Activated naive CD4-positive, alpha-beta T cell treated with anti-CD3 and anti-CD28 coated beads, Interleukin-2, amount 50 U/mL, for 24 hours (primary cell): ENCODE results near the gene SGCA.
A peak's percentile ranks its signal among the peaks of the same experiment; 100 is the strongest.

Experiments
- H3K27ac Mint-ChIP-seq: one replicate; pipeline ENCODE4 v1.8.0; 2021; ENCODE audit warnings: mild to moderate bottlenecking, mixed read lengths
- H3K27me3 Mint-ChIP-seq: one replicate; pipeline ENCODE4 v1.8.0; 2021; ENCODE audit warnings: mixed read lengths
- H3K36me3 Mint-ChIP-seq: one replicate; pipeline ENCODE4 v1.8.0; 2021; ENCODE audit warnings: mixed read lengths
- H3K4me1 Mint-ChIP-seq: one replicate; pipeline ENCODE4 v1.8.0; 2021; ENCODE audit warnings: mixed read lengths
- H3K4me3 Mint-ChIP-seq: one replicate; pipeline ENCODE4 v1.8.0; 2021; ENCODE audit warnings: mild to moderate bottlenecking, mixed read lengths
- H3K9me3 Mint-ChIP-seq: one replicate; pipeline ENCODE4 v1.8.0; 2021; ENCODE audit warnings: mixed read lengths

SGCA gene

DNA sequence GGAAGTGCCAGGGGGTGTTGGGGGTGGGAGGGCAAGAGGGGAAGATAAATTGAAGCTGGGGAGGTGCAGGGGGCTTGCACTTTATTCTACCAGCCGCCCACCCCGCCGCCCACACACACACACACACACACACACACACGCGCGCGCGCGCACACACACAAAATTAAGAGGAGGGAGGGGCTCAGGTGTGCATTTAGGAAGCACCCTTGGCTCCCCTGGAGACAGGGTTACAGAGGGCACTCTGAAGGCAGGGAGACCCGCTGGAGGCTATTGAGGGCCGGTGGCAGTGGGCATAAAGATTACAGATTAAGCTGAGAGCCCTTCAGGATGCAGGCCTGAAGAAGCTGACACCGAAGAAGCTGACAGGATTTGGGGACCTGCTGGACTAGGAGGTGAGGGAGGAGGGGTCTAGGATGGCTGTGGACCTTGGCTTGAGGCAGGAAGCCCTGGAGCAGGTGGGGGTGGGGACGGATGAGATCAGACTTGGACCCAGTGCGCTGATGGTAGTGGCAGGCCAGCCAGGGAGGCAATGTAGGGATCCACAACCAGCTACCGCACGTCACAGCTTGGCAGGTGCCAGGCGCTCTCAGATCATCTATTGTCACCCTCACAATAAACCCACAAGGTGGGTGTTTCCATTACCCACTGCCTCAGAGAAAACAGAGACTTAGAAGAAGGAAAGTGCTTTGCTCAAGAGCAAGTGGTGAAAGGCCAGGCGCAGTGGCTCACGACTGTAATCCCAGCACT is 35.1 kb upstream of the SGCA start:
- Mint-ChIP-seq H3K4me1 (peaks cover 27% of the 10 kb centered on the region), H3K4me3 (peak overlapping the region; percentile 82), H3K27ac (no peak overlapping the region), H3K9me3 (no peaks in the 10 kb centered on the region), H3K36me3 (peaks cover 2% of the 10 kb centered on the region), H3K27me3 (peaks cover 9% of the 10 kb centered on the region)

DNA sequence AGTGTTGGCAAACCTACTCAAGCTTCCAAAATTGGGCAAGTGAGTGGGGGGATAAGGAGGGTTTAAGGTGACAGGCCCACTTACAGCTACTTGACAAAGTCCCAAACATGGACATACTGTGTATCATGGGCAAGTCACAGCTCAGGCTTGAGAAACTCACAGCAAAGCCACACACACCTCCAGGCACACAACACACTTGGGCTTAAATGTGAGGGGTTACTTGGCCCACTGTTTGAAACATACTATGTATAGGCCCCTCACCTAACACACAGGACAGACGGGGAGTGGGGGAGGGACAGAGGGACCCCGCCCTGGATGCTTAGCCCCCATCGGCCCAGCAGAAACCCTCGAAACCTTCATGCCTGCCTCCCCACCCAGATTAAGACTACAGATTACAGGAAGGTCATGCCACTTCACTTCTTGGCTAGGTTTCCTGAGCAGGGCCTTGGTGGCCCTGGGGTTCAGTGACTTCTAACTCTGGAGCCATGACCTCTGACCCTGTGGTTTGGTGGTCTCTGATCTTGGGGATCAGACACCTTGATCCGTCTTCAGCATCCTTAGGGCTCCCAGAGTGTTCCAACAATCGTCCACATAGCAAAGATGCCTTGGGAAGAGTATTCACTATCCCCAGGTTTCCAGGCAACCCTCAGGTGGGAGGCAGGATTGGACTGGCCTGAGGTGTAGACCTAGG is 33.6 kb upstream of the SGCA start:
- Mint-ChIP-seq H3K27ac (no peak overlapping the region), H3K4me3 (no peak overlapping the region), H3K36me3 (peaks cover 5% of the 10 kb centered on the region)

DNA sequence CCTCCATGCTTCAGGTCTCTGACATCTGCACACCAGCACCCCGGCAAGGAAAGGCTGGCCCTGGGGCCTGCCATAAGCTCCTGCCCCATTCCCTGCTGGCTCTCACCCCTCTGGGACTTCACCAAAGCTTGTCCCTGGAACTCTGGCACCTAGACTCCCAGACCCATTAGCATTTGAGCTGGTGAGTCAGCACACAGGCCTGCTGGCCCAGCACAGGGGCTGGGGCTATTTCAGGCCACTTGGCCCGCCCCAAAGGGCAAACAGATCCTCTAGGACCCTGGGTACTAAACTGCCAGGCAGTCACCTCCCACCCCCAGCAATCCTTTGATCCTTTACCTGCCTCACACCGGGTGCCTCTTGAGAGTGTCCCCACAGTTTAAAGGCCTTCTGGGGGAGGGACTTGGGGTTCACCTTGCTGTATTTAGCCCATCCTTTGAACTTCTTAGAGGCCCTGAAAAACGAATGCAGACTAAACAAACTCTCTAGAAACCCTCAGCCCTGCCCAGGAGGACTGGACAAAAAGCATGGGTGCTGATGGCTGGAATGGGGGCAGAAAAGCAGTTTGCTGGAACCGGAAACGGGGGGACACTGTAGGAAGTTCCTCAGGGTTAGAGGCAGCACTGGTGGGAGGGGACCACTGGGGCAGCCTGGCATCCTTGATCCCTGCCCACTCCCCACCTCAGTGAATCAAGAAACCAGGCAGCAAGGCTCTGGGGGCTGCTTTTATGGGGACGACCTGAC is 32.6 kb upstream of the SGCA start:
- no peak overlapping the region for H3K4me3 Mint-ChIP-seq
- H3K9me3 Mint-ChIP-seq, result no peaks in the 10 kb centered on the region
- H3K4me1 Mint-ChIP-seq, result peaks cover 29% of the 10 kb centered on the region
- peaks cover 9% of the 10 kb centered on the region for H3K36me3 Mint-ChIP-seq
- H3K27me3 Mint-ChIP-seq, result peaks cover 9% of the 10 kb centered on the region
- no peak overlapping the region for H3K27ac Mint-ChIP-seq

More for the DNA sequence above, 33.6 kb upstream of the SGCA start:
- Mint-ChIP-seq H3K9me3 (no peaks in the 10 kb centered on the region), H3K4me1 (peaks cover 27% of the 10 kb centered on the region), H3K27me3 (peaks cover 9% of the 10 kb centered on the region)

DNA sequence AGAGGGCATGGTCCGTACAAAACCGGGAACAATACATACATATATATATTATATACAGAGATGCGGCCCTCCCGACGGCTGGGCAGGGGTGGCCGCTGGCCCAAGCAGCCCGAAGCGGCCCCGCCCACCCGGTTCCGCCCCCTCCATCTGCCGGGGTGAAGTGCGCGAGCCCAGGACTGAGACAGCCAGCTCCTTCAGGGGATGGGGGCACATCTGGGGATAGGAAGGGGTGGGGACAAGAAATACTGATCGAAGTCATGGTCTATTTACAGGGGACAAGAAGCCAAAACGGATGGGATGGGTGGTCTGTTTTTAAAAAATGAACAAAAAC is 32.1 kb upstream of the SGCA start:
- H3K36me3 Mint-ChIP-seq, result peaks cover 12% of the 10 kb centered on the region

DNA sequence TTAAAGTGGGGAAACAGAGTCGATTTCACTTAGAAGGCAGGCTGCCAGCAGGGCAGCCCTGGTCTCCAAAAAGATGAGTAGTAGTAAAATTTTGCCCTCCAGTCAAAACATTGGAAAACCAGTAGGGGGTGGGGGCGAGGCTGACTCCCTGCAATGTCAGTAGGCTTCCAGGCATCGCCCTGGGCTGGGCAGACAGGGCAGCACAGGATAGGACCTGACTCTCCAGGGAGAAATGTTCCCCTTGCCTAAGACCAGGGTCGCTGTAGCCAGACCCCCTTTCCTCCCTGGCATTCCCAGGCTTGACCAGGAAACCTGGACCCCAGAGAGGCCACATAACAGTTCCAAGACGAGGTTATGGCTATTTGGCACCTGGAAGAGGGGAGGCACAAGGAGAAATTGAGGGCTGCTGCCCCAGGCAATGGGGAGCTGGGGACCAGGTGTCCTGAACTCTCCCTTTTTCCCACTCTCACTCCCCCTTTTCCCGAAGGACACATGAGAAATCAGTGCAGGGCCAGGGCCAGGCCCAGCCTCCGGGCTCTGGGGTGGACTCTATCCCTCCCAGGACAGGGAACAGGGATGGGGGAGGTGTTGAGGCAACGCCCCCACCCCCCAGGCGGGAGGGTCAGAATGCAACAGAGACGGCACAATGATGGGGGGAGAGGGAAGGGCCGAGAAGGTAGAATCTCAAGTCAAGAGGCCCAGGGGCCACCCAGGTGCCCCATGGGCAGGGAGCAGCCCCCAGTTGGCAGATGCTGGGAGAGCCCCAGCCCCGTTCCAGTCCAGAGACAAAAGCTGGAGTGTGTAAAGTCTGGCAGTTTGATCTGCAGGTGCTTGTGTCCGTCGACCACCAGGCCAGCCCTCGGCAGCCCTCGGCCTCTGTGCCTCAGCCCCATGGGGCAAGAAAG is 31.3 kb upstream of the SGCA start:
- H3K36me3 Mint-ChIP-seq, result peaks cover 12% of the 10 kb centered on the region
- H3K9me3 Mint-ChIP-seq, result no peaks in the 10 kb centered on the region
- H3K4me3 Mint-ChIP-seq, result no peak overlapping the region
- peaks cover 25% of the 10 kb centered on the region for H3K4me1 Mint-ChIP-seq
- no peak overlapping the region for H3K27ac Mint-ChIP-seq
- H3K27me3 Mint-ChIP-seq, result peaks cover 5% of the 10 kb centered on the region

More for the DNA sequence above, 32.1 kb upstream of the SGCA start:
- H3K9me3 Mint-ChIP-seq, result no peaks in the 10 kb centered on the region
- peaks cover 6% of the 10 kb centered on the region for H3K27me3 Mint-ChIP-seq
- peaks cover 27% of the 10 kb centered on the region for H3K4me1 Mint-ChIP-seq
- no peak overlapping the region for H3K27ac Mint-ChIP-seq
- no peak overlapping the region for H3K4me3 Mint-ChIP-seq

DNA sequence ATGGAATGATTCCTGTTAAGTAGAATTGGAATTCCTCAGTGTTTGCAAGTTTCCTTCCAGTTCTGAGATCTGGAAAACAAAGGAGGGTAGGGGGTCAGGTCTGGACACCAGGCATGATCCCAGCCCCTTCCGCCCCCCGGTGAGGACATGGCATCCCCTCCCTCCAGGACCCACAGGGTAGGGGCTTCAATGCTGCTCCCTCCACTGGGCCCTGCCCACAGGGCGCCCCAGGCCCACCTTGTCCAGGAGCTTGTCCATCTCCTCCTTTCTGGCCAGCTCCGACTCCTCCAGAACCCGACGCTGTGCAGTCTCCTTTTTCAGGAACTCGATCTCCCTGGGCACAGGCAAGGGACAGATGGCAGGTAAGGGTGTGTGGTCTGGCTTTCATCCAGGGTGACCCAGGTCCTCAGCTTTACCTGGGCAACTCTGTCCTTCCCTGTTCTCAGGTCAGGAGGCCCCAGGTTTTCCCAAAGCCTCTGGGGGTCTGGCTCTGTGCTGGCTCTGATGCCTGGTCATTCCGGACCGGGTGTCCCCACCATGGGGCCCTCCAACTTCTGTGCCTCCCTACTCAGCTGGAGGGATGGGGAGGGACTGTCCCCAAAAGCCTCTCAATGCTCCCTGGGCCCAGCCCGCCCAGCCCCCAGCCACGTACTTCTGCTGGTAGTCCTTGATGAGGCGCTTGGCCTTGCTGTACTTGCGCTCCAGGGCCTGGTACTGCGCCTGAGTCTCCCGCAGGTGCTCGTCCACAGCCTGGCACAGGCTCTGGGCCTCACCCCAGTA is 30.3 kb upstream of the SGCA start:
- H3K9me3 Mint-ChIP-seq, result no peaks in the 10 kb centered on the region
- no peak overlapping the region for H3K4me3 Mint-ChIP-seq
- H3K27ac Mint-ChIP-seq, result no peak overlapping the region
- H3K4me1 Mint-ChIP-seq, result peaks cover 34% of the 10 kb centered on the region
- H3K36me3 Mint-ChIP-seq, result peaks cover 16% of the 10 kb centered on the region
- peaks cover 5% of the 10 kb centered on the region for H3K27me3 Mint-ChIP-seq

DNA sequence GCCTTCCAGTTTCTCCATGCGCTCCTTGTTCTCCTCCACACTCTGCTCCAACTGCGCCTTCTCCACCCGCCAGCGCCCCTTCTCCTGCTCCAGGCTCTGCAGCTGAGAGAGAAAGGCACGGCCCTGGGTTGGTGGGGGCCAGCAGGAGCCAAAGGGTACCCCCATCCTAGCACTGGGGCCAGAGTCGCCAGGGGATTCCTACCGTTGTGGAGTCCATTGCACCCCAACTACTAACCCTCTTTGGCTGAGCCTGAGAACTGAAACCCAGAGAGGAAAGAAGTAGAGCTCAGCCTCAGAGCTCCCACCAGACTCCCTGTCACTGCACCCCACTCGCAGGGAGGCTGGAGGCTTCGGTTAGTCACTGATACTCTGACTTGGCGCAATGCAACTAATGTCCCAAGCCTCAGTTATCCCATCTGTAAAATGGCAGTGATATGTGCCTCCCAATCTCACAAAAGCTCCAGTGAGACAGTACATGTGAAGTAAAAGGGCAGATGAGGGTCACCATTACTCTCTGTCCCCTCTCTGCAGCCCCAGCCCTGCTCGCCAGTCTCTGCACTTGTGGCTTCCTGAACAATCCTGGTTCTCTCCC is 29.6 kb upstream of the SGCA start:
- H3K27ac Mint-ChIP-seq, result no peak overlapping the region
- no peak overlapping the region for H3K4me3 Mint-ChIP-seq
- peaks cover 1% of the 10 kb centered on the region for H3K27me3 Mint-ChIP-seq
- peaks cover 16% of the 10 kb centered on the region for H3K36me3 Mint-ChIP-seq
- peaks cover 34% of the 10 kb centered on the region for H3K4me1 Mint-ChIP-seq
- no peaks in the 10 kb centered on the region for H3K9me3 Mint-ChIP-seq

DNA sequence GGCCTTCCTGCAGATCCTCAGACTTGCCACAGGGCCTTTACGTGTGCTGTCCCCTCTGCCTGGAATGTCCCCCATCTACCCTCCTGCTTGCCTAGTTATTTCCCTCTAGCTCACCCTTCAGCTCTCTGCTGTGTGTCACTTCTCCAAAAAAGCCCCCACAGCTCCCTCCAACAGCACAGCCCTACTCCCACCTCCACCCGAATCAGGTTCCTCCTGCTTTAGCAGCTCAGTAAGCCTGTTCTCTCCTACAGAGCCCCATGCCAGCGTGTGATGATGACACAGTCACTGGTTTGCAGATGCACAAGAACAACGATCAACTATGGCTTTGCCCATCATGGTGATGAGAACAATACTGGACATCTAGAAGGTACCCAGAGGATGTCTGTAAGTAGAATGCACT is 28.8 kb upstream of the SGCA start:
- Mint-ChIP-seq H3K4me3 (no peak overlapping the region), H3K27me3 (no peaks in the 10 kb centered on the region), H3K9me3 (no peaks in the 10 kb centered on the region), H3K27ac (peak overlapping the region; percentile 68), H3K4me1 (peaks cover 34% of the 10 kb centered on the region), H3K36me3 (peaks cover 20% of the 10 kb centered on the region)

DNA sequence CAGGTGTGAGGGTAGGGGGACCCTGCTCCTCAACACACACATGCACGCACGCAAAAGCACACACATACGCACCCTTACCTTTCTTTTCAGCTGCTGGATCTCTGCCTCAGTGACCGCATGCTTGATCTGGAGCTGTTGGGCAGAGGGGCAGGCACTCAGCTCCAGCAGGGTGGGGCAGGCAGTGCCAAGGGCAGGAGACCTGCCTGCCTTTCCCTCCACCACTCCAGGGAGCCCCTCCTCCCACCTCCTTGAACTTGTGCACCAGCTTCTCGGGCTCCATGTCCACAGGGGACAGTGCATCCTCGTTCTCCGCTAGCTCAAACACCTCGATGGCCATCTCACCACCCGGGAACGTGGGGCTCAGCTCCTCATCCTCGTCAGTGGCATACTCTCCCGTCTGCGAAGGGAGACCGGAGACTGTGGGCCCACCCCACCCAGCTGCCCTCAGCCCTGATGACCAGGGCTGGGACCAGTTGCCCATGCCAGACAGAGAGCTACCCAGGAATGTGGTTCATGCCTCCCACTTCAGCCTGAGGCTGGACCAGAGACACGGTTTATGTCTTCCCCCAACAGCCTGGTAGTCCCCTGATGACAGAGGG is 26.5 kb upstream of the SGCA start:
- no peaks in the 10 kb centered on the region for H3K9me3 Mint-ChIP-seq
- H3K27me3 Mint-ChIP-seq, result no peaks in the 10 kb centered on the region
- H3K4me1 Mint-ChIP-seq, result peaks cover 51% of the 10 kb centered on the region
- H3K36me3 Mint-ChIP-seq, result peaks cover 20% of the 10 kb centered on the region
- H3K4me3 Mint-ChIP-seq, result no peak overlapping the region
- no peak overlapping the region for H3K27ac Mint-ChIP-seq

DNA sequence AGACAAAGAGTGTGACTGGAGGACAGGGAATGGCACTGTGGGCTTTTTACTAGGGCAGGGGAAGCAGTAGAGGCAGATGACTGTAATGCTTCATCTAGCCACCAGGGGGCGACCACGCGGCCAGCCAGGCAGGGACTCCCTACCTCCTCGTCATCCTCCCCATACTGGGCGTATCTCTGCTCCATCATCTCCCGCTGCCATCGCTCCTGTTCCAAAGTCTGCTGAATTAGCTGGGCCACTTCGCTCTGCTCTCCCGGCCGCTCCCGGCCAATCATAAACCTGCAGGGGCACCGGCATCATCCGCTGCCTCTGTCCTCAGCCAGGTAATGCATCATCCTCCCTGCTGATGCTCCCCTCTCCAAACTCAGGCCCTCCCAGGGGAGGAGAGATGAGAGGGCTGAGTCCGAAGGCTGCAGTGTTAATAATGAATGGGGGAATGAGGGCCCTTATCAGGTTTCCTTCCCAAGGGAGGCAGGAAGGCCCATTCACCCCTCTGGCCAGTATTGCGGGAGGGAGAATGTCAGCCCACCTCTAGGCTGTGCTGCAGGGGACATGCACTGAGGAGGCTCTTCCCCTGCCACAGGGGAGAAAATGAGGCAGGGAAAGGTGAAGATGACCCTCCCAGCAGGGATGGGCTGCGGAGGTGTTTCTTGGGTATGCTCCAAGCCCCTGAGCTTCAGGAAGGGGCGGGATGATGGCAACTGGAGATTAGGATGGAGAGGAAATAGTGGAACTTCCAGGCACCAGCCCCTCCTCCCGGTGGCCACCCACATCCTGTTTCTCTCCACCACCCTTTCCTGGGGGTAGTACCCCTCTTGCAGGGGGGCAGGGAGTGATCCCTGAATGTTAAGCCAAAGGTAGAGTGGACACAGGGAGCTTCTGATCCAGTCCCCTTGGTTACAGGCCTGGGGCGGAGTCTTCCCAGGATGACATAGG is 25.6 kb upstream of the SGCA start:
- Mint-ChIP-seq H3K27ac (peak overlapping the region; percentile 59), H3K27me3 (no peaks in the 10 kb centered on the region), H3K36me3 (peaks cover 20% of the 10 kb centered on the region), H3K9me3 (no peaks in the 10 kb centered on the region), H3K4me3 (peak overlapping the region; percentile 37), H3K4me1 (peaks cover 58% of the 10 kb centered on the region)

DNA sequence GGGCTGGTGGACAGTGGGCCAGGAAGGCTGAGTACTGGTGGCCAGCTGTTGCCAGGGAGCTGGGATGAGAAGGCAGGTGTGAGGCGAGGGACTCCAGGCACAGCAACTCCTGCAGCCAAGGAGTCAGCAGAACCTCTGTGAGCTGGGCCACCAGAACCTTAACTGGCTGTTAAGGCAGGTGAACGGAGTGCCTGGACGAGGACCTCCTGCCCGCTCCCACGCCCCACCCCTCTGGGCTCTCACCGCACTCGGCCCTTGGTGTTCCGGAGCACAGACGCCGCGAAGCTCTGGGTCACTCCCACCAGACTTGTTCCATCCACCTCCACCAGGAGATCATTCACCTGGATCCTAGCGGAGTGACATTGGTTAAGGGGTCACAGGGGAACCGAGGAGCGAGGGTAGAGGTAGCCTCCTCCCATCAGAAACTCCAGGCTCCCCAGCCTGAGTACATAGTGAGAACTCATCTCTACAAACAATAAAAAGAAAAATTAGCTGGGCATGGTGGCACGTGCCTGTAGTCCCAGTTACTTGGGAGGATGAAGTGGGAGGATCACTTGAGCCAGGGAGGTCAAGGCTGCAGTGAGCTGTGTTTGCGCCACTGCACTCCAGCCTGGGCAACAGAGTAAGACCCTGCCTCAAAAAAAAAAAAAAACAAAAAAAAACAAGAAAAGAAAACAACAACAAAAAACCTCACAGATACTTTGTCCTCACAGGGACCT is 24.6 kb upstream of the SGCA start:
- Mint-ChIP-seq H3K27me3 (no peaks in the 10 kb centered on the region), H3K4me1 (peaks cover 68% of the 10 kb centered on the region), H3K4me3 (peak overlapping the region; percentile 31), H3K27ac (peak overlapping the region; percentile 59), H3K36me3 (peaks cover 20% of the 10 kb centered on the region), H3K9me3 (no peaks in the 10 kb centered on the region)

DNA sequence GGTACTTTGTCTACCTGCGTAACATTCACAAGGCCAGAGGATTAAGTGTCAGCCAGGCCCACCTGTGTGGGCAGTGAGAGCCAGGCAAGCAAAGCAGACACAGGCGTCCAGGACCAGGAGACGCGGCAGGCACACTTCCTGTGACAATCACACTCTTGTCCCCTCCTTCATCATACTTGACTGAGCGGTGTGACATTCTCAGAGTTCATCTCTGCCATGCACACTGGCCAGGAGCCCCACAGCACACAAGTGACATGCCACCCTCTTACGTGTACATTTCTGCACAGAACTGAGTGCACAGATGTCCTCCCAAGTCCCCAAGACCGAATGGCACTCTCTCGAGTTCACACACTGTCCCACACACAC is 24.1 kb upstream of the SGCA start:
- no peak overlapping the region for H3K27ac Mint-ChIP-seq
- peak overlapping the region; percentile 31 for H3K4me3 Mint-ChIP-seq
- peaks cover 20% of the 10 kb centered on the region for H3K36me3 Mint-ChIP-seq
- no peaks in the 10 kb centered on the region for H3K27me3 Mint-ChIP-seq
- H3K9me3 Mint-ChIP-seq, result no peaks in the 10 kb centered on the region
- peaks cover 73% of the 10 kb centered on the region for H3K4me1 Mint-ChIP-seq
